NCI-H128 (cell line): ENCODE data around the gene MIEF2.

Source experiments
- DNase-seq: peaks from one replicate; lab custom pipeline; 2025; ENCODE audit not compliant: unreplicated experiment; lab: John Stamatoyannopoulos, UW

MIEF2 gene

DNA sequence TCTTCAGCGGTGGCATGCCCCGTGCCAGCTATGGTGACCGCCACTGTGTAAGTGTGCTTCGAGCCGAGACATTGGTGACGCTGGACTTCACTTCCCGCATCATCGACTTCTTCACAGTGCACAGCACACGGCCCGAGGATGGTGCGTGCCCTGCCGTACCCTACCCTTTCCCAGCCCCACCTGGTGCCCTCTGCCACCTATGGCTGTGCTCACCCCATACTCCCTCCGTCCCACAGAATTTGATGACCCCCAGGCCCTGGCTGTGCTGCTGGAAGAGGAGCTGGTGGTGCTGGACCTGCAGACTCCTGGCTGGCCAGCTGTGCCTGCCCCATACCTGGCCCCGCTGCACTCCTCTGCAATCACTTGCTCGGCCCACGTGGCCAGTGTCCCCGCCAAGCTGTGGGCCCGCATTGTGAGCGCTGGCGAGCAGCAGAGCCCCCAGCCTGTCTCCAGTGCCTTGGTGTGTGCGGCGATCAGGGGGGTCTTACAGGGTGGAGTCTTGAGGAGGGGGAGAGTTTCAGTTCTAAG is 25.5 kb upstream of the MIEF2 start:
- DNase-seq = no peak

DNA sequence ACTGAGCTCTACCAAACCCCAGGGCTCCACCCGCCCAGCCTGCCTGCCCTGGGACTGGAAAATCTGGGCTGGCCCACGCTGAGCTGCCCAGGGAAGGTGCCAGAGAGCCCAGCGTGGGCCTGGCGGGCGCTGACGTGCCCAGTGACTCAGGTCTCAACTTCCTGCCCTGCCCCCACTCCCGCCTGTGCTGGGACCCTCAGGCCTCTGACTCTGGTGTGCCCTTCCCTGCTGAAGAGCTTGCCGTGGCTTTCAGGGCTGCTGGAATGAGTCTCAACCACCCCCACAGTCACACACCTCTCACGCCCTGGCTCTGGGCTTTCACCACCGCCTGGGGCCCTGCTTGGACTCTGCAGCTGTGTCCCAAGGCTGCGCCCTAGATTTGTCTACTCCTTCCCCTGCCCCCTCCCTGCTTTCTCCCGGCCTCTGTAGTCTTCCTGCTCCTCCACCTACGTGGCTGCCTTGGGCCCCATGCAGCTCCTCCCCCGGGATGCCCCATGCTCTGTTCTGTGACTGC is 24.7 kb upstream of the MIEF2 start:
- no peak for DNase-seq

DNA sequence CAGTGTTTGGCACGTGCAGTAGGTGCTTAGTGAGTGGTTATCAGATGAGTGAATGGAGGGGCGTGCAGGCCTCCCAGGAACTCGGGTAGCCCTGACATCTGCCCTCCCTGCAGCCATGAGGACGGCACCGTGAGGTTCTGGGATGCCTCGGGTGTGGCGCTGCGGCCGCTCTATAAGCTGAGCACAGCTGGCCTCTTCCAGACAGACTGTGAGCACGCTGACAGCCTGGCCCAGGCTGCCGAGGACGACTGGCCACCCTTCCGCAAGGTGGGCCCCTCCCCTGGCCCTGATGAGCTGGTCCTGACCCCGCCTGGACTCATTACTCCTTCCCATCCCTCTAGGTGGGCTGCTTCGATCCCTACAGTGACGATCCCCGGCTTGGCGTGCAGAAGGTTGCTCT is 24.0 kb upstream of the MIEF2 start:
- no peak for DNase-seq

DNA sequence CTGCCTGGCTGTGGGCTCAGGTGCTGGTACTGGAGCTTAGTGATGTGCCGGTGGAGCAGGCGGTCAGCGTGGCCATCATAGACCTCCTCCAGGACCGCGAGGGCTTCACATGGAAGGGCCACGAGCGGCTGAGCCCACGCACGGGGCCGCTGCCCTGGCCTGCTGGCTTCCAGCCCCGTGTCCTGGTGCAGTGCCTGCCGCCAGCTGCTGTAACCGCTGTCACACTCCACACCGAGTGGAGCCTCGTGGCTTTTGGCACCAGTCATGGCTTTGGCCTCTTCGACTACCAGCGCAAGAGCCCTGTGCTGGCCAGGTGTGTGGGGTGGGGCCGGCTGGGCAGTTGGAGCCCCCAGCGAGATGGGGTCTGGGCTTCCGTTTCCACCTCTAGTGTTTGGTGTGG is 23.0 kb upstream of the MIEF2 start:
- no peak for DNase-seq

DNA sequence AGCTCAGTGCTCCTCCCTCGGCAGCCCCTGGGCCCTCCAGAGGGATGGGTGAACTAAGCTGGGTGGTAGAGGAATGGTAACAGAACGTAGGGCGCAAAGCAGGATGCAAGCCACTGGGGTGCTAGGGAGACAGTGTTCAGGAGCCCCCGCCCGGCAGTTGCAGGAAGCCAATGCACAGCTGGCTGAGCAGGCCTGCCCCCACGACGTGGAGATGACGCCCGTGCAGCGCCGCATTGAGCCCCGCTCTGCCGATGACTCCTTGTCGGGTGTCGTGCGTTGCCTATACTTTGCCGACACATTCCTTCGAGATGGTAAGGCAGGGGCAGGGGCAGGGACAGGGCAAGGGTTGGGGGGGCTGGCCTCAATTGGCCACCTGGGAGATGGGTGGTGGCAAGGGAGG is 22.2 kb upstream of the MIEF2 start:
- DNase-seq = no peak

DNA sequence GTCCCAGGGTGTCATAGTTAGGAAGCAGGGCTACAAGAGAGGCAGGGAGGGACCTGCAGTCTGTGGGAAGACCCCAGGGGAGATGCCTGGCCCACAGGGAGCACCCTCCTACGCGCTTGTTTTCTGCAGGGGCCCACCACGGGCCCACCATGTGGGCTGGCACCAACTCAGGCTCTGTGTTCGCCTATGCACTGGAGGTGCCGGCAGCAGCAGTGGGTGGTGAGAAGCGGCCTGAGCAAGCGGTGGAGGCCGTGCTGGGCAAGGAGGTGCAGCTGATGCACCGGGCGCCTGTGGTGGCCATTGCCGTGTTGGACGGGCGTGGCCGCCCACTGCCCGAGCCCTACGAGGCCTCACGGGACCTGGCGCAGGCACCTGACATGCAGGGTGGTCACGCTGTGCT is 20.0 kb upstream of the MIEF2 start:
- no peak for DNase-seq

DNA sequence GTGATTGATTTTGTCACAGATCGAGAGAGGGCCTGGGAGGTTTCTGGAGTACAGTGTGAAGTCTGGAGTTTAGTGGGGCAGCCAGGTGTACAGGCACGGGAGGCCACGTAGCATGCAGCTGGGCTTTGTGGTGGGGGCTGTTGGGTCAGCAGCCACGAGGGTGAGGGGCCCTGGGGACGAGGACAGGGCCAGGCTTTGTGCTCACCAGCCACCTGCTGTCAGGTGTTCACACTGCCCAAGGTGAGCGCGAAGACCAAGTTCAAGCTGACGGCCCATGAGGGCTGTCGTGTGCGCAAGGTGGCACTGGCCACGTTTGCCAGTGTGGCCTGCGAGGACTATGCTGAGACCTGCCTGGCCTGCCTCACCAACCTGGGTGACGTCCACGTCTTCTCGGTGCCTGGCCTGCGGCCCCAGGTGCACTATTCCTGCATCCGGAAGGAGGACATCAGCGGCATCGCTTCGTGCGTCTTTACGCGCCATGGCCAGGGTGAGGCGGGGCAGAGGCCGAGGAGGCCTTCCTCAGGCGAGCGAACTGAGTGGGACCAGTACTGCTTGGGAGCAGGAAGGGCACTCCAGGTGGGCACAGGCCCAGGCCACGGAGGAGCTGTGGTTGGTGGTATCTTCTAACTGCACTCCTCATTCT is 19.1 kb upstream of the MIEF2 start:
- DNase-seq = no peak

DNA sequence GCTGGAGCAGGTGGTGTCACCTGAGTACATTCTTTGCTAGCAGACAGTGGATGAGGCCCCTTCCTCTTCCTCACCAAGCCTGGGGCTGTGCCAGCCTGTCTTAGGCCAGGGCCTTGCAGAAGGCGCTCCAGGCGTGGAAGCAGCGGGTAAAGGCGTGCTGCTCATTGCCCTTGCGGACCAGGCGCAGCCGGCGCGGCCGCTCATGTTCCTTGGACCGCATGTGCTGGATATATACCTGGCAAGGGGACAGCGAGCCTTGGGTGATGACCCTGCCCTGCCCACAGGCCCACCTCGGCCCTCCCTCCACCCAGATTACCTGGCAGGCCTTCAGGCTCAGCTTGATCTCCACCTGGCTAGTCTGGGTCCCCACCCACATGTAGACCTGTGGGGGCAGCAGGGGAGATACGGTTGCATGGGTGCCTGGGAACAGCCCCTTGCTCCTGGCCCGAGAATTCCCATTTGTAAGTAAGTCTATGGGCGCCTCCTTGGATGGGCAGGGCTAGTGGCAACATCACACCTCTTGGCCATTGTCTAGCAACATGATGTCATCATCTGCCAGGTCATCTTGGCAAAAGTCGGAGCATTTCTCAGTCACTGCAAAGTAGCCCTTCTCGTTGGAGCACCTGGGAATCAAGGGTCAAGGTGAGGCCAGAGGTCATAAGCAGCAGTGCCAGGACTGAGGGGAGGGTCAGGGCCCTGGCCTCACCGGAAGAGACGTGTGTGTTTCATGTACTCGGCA is 15.3 kb upstream of the MIEF2 start:
- DNase-seq = no peak

DNA sequence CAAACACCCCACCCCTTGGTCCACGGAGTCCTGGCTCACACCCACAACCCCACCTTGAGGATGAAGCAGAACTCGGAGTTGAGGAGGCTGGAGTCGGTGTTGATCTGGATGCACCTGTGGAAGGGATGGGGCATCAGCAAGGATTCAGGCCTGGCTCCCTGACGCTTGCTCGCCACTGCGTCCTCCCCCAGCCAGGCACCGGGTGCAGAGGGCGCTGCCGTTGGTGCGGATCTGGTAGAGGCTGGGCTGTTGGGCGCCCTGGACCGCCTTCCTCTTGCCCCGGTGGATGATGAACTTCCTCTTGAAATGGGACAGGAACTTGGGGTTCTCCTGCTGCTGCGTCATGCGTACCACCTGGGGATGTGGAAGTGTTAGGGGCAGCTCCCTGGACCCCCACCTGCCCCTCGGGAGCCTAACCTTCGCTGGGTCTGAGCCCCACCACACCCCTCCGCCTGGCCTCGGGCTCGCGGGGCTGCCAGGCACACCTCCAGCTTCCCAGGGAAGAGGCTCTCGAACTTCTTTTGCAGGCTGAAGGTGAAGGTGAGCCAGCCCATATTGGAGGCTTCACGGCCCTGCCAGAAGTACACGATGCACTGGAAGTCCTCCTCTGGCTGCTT is 14.2 kb upstream of the MIEF2 start:
- DNase-seq = no peak

DNA sequence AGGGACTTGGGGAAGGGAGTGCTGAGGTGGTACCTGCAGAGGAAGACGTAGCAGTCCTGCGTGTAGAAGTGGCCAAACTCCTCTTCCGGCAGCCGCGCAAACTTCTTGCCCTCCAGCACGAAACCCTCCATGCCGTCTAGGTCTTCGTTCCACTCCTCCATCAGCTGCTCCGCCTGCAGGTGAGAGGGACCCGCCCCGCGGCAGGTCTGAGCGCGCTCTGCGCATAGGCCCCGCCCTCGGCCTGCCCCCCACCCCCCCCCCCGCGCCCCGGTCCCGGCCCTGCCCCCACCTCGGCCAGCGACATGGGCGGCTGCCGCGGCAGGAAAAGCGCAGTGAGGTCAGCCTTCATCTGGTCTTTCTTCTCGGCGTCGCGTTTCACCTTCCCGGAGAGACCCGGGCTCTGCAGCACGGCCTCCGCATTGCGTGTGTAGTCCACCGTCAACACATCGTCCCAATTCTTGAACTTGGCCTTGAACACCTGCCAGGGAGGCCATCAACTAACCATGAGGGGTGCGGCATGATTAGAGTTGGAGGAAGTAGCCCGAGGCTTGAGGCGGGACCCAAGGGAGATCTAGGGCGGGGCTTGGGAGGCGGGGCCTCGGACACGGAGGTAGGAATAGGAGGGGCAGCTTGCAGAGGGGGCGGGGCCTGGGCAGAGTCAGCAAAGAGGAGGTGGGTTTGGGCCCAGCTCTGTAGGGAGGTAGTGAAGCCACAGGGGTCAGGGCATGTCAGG is 13.4 kb upstream of the MIEF2 start:
- DNase-seq = peak; percentile 67

DNA sequence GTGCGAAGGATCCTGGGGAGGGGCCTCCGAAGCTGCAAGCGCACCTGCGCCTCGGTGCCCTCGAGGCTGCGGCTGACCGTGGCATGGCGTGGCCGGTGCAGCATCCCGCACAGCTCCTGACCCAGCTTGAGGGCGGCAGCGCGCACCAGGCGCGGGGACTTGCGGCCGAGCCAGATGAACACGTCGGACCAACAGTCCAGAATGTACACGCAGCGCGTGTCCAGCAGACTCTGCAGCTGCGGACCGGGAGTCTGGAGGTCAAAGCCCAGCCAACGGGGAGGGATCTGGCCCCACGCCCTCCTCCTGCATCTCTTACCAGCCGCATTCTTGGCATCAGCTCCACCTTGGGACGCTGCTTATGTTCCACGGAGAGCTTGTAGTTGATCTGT is 12.9 kb upstream of the MIEF2 start:
- no peak for DNase-seq

DNA sequence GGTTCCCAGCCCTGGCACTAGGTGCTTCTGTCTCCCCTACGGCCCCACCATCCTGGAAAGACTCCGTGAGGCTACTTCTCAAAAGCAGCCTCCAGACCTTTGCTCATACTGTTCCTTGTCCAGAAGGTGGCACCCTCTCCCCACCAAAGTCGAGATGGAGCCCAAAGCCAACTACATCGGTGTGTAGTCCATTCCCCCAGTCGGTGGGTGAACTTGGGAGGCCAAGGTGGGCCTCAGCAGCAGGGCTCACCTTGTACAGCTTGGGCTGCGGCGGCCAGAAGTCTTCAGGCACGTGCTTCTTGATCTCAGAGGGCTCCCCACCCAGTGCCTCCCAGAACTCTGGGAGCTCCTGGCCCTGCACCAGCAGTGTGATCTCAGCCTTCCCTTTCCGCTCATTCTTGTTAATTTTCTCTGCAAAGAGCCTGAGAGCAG is 12.1 kb upstream of the MIEF2 start:
- peak; percentile 57 for DNase-seq

DNA sequence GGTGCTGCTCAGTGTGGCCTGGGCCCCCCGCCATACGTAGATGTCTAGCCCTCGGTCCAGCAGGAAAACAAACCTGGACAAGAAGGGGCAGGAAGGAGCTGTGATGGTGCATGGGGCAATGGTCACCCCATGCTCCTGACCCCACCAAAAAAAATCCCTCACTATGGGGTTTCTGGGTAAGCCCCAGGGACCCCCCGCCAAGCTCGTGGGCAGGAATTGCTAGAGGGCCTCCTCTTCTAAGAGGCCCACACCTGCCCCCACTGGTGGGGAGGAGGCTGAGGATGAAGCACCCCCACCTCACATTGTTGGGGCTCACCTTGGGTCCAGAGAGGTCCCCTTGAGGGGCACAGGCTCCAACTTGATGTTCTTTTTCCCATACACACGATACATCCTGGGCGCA is 11.7 kb upstream of the MIEF2 start:
- DNase-seq = no peak

DNA sequence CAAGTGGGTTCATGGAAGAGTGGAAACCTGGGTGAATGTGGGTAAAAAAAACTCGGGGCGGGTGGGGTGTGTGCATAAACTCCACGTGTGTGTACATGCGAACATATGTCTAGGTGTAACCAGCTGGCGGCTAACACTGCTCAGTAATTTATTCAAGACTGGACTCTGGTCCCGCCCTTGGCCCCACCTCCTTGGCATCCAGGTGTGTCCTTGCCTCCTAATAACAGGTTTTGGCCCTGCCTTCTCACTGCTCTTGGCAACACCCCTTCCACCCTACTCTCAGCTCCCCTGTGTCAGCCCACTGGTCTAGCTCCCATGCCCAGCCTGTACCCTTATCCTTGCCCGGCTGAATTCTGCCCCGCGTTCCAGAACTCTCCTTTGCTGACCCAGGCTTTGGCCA is 10.2 kb upstream of the MIEF2 start:
- DNase-seq = no peak

DNA sequence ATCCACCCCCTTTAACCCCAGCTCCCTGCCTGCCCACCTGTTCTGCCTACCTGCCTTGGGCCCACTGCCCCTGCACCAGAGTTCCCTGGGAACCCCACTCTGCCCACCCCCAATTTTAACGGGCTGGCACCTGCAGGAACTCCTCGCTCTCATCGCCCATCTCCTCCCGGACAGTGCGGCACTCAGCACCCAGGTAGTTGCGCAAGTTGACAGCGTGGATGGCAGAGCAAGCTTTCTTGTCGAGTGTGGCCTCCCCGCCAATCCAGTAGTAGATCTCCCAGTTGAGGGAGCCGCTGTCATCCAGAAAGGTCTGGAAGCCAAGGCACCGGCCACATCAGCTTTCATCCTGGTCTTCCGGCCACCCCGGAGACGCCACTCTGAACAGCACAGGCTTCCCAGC is 9.8 kb upstream of the MIEF2 start:
- DNase-seq = no peak

DNA sequence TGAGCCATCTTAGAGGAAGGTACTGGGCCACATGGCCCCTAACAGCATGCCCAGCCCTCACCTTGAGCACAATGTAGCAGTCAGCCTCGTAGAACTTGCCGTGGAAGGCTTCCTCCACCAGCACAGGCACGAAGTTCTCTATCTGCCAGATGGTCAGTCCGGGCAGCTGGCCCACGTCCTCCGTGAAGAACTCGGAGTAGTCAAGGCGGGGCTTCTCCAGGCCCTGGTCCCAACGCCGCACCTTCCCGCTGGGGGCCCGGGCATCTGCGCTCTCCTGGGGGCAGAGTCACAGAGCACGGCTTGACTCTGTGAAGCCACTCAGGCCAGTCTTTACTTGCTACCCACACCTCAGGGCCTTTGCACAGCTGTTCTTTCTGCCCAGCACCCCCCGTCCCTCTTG is 9.3 kb upstream of the MIEF2 start:
- DNase-seq = no peak

DNA sequence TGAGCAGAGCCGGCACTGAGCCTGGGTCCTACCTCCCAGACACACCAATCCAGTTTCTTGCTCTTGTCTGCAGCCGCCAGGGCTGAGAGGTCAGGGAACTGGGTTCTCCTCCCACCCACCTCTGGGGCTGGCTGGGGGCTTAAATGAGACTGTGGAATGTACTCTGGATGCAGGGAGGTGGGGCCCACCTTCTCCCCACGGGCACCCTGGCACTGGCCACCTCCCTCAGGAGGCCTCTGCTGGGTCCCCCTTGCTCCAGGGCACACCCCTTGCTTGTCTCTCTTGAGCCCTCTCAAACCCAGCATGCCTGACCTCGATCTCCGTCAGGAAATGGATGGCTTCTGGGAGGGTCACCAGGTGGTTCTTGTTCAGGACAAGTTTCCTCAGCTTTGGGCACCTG is 8.3 kb upstream of the MIEF2 start:
- DNase-seq = no peak

DNA sequence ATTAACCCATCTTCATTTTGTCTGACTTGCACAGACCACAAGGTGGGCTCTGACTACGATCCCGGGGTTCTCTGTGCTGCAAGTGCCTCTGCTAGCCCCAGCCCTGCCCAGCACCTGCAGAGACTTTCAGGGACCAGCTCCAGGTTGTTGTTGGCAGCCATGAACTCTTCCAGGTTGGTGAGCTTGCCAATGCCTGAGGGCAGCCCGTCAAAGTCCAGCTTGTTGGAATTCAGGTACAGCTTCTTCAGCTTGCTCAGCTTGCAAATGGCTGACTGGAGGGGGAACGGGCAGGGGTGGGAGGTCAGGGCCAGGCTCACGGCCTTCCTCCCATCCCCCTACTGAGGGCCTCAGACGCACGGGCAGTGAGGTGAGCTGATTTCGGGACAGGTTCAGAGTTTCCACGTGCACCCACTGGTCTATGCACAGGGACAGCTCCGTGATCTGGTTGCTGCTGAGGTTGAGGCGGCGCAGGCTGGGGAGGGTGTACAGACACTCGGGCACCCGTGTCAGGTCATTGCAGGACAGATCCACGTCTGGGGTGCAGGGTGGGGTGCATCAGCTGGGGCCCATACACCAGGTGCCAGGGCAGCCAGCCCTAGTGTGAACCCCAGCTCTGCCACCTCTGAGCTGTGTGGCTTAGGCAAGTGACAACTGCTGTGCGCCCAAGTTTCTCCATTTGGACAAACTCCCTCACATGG is 7.1 kb upstream of the MIEF2 start:
- DNase-seq = no peak

DNA sequence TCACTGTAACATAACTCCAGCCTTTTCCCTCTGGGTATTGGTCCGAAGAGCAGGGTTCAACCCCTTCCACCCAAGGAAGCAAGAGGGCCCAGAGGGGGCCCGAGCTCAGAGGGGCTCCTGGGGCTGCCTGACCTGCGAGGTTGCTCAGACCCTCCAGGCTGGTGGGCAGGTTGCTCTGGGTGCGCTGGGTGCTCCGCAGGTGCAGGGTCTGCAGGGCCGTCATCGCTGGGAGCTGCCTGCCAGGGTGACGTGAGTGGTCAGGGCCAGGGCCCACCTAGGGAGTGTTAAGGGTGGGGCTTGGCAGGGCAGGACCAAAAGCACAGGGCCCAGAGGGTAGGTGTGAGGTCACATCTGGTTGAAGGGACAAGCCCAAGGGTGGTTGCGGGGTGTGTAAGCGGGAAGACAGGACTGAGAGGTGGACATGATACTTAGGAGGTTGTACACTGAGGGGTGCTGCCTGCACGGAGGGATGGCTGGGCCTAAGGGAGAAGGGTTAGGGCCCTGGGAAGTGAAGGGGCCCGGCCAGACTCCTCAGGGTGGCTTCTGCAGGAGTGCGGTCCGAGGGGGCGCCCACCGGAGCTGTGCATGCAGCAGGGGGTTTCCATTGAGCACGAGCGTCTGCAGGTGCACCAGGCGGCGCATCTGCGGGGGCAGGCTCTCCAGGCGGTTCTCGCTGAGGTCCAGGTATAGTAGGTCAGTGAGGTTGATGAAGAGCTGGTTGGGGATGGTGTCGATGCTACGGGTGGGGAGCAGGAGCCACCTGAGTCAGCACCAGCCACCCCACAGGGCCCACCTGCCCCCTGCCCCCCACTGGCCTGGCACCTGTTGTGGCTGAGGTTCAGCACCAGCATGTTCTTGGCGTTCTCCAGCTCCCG is 6.3 kb upstream of the MIEF2 start:
- DNase-seq = no peak
